Upper lobe of right lung (tissue), 1 donor: ENCODE measurements around the gene VTCN1. TPM values are rescaled to one million over a fixed set of nuclear protein-coding genes. Genes with fewer than 3 reads are reported as not detected.

ENCODE experiments used
- ATAC-seq: fragments of 200-7000 bp; cut with Tn5 transposase; one replicate; pipeline ENCODE4 v1.9.1; 2020; ENCODE audit warnings: mild to moderate bottlenecking, moderate library complexity
- DNase-seq: peaks from one replicate; pipeline ENCODE4 v3.0.0-alpha.2; 2020
- H3K27ac ChIP-seq: fragments of 200-600 bp; one replicate; pipeline ENCODE4 v1.8.0; 2022
- H3K27me3 ChIP-seq: fragments of 200-600 bp; one replicate; pipeline ENCODE4 v1.8.0; 2022; ENCODE audit warnings: mild to moderate bottlenecking
- H3K36me3 ChIP-seq: fragments of 200-600 bp; one replicate; pipeline ENCODE4 v1.8.0; 2022
- H3K4me1 ChIP-seq: fragments of 200-600 bp; one replicate; pipeline ENCODE4 v1.8.0; 2022
- H3K4me3 ChIP-seq: fragments of 200-600 bp; one replicate; pipeline ENCODE4 v1.8.0; 2022; ENCODE audit warnings: mild to moderate bottlenecking
- H3K9me3 ChIP-seq: fragments of 200-600 bp; one replicate; pipeline ENCODE4 v1.8.0; 2022
- intact Hi-C: fragments of 100-400 bp; cut with DNase I; formaldehyde crosslinking; loops from one replicate; pipeline ENCODE4 v1.11.0; 2022
- total RNA-seq: library from RNA; stranded (reverse); fragmentation: NEBNext Ultra II Directional; extraction: Animal tissue kit (Norgen Biotek cat#: 25700); gene quantifications from one replicate; pipeline ENCODE4 v1.2.1, GENCODE V29; 2021
- TF ChIP-seq, protein P1 (sequence below): fragments of 200-600 bp; IDR thresholded peaks from one replicate; pipeline ENCODE4 v1.8.0; 2022; ENCODE audit warnings: antibody characterized with exemption
- donor health status: DM: no; HTN: yes; CAD: no; lungs with severe emphysema.

VTCN1 gene
- total RNA-seq, 1 donor from 2014 or later, result not detected

DNA sequence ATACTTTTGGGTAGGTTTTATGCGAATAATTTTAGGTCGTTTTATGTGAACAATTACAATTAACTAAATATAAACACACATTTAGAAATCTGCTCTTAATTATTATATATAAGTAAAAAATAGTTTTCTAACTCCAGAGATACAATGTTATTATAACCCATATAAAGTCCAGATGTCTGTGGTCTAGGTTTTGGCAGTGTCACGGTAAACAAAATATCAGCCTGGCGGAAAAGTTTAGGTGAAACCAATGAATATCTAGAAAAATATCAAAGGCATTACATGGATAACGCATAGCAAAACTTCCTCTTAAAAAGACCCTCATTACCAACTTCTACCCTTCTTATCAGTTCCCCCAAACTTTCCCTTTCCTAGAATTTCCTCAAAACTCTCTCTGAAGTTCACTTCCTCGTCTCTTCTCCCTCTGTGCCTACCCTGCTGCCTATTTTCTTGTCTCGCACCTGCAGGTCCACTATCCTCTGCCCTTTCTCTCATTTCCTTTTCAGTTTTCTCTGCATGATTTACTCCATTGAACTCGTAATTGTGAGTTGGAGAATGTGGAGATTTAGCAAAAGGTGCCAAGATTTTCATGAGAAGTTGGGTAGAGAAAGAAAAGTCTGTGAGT lies 21.8 kb downstream of the VTCN1 start:
- H3K4me1 ChIP-seq, result no peaks in the 10 kb centered on the region
- H3K27me3 ChIP-seq, result no peaks in the 10 kb centered on the region
- H3K27ac ChIP-seq, result no peak overlapping the region
- TF ChIP-seq, protein P1, sequence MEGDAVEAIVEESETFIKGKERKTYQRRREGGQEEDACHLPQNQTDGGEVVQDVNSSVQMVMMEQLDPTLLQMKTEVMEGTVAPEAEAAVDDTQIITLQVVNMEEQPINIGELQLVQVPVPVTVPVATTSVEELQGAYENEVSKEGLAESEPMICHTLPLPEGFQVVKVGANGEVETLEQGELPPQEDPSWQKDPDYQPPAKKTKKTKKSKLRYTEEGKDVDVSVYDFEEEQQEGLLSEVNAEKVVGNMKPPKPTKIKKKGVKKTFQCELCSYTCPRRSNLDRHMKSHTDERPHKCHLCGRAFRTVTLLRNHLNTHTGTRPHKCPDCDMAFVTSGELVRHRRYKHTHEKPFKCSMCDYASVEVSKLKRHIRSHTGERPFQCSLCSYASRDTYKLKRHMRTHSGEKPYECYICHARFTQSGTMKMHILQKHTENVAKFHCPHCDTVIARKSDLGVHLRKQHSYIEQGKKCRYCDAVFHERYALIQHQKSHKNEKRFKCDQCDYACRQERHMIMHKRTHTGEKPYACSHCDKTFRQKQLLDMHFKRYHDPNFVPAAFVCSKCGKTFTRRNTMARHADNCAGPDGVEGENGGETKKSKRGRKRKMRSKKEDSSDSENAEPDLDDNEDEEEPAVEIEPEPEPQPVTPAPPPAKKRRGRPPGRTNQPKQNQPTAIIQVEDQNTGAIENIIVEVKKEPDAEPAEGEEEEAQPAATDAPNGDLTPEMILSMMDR, result no peak
- ATAC-seq (no peak), DNase-seq (no peak)
- intact Hi-C loops, result no loop called here
- H3K36me3 ChIP-seq, result no peaks in the 10 kb centered on the region
- no peaks in the 10 kb centered on the region for H3K9me3 ChIP-seq
- H3K4me3 ChIP-seq, result no peak overlapping the region

DNA sequence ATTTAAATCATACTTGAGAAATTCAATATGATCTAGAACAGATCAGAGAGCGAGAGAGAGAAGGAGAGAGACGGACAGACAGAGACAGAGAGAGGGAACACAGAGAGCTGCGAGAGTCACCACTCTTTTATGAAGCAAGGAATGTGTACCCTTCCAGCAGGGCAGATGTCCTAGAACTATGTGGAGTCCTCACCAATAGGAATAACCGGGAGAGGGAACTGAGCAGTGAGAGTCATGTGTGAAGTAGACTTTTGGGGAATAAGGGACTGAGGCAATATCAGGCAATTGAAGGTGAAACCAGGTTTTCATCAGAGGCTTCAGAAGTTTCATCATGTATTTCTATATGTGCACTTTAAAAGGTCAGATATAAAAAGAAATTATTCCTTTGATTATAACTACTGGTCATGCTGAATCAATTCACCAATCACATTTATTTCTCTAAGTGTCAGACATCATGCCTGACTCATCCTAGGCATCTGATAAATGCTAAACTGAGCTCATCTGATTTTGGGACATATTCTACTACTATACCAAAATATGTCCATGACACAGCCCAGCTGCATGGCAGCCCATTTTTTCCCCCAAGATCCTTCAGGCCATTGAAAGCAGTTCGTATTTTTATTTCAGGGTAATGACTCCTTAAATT lies 22.4 kb downstream of the VTCN1 start:
- DNase-seq (no peak), ATAC-seq (no peak)
- Histone ChIP-seq H3K4me1 (no peaks in the 10 kb centered on the region), H3K9me3 (no peaks in the 10 kb centered on the region), H3K36me3 (no peaks in the 10 kb centered on the region), H3K4me3 (no peak overlapping the region), H3K27ac (no peak overlapping the region), H3K27me3 (no peaks in the 10 kb centered on the region)
- intact Hi-C loops, result no loop called here
- TF ChIP-seq, protein P1, result no peak

DNA sequence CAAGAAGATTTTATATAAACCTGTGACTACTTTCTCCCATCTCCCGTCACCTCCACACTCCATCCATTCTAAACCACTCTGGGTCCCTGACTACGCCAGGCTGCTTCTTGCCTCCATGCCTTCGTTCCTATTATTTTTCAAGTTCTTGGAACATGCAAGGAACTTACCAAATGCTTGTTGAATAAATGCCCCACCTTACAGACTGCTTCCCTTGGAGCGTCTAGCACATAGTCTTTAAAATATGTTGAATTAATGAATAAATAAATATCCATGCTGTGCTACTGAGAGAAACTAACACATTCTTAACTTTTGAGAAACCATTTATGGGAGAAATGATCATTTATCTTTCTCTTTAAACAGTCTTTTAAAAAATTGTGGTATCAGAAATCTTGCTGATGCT lies 27.6 kb downstream of the VTCN1 start:
- Histone ChIP-seq H3K36me3 (no peaks in the 10 kb centered on the region), H3K27me3 (no peaks in the 10 kb centered on the region), H3K4me1 (no peaks in the 10 kb centered on the region), H3K4me3 (no peak overlapping the region), H3K9me3 (no peaks in the 10 kb centered on the region), H3K27ac (no peak overlapping the region)
- ATAC-seq (no peak), DNase-seq (no peak)
- TF ChIP-seq, protein P1, result no peak
- intact Hi-C loops, result no loop called here

DNA sequence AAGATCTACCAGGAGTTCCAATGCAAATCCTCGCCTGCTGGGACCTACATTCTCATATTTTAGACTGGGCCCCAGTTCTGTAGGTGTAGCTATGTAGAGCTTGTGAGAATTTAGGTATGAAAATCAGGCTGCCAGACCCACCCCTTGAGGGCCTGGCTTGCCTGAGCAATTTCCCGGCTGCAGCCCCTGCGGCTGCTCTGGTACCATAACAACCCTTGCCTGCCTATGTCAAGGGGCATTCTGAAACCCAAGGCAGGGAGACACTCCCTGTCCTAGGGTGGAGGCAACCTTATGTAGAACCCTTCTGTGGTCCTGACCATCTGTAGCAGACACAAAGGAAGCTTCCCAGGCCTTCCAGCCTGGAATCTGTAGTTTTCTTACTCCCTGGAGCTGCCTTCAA lies 28.4 kb downstream of the VTCN1 start:
- H3K9me3 ChIP-seq, result no peaks in the 10 kb centered on the region
- TF ChIP-seq, protein P1, result no peak
- H3K27me3 ChIP-seq, result no peaks in the 10 kb centered on the region
- DNase-seq, result no peak
- no peaks in the 10 kb centered on the region for H3K36me3 ChIP-seq
- no peak for ATAC-seq
- H3K4me1 ChIP-seq, result no peaks in the 10 kb centered on the region
- no peak overlapping the region for H3K27ac ChIP-seq
- intact Hi-C loops, result no loop called here
- H3K4me3 ChIP-seq, result no peak overlapping the region

DNA sequence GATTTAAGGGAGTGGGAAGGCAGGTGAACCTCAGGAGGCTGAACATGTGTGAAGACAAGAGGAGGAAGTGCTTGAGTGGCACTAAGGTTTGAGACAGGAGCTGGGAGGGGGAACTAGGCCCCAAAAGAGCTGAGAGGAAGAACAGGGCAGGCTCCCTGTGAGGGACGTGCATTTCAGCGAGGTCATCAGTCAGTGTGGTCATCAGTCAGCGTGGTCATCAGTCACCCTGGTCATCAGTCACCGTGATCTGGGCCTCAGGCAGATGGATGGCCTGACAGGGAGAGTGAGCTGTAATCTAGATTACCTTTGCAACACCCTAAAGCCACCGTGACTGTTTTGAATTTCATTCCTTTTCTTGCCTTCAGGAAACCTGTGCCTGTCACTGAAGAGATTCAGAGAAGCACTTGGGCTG lies 29.1 kb downstream of the VTCN1 start:
- Histone ChIP-seq H3K36me3 (no peaks in the 10 kb centered on the region), H3K9me3 (no peaks in the 10 kb centered on the region), H3K27me3 (no peaks in the 10 kb centered on the region), H3K4me3 (no peak overlapping the region), H3K27ac (no peak overlapping the region), H3K4me1 (no peaks in the 10 kb centered on the region)
- TF ChIP-seq, protein P1, result no peak
- ATAC-seq (peak; percentile 70), DNase-seq (no peak)
- intact Hi-C loops, result no loop called here
